ENCODE results near the gene SPATA21.

The SPATA21 gene

DNA sequence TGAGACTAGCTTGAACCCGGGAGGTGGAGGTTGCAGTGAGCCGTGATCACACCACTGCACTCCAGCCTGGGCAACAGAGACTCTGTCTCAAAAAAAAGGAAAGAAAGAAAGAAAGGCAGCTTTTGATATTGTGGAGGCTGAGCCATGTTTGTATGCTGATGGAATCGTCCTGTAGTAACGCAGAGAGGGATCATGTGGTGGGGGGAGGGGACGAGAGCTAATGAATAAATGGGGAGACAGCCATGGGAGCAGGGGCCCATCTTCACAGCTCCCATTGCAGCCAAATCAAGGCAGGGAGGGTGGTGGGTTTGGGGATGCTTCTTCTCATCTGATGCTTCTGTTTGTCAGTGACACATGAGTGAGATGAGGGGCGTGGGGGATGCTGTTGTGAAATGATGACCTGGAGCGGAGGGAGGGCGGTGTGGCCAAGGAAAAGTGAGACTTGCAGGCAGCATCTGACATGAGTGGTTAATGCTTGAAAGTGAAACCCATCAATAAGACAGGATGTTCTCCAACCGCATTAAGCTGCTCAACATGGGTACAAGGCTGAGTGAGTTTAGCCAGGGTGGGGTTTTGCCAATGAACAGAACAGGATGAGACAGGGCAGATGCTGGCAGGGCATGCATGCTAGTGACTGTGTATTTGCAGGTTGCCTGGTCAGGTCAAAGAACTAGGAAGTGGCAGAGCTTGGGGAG, 16.7 kb downstream of the SPATA21 start:
- DNase-seq (ENCODE audit: low read depth in 2 of 2), result peak; percentile 41 to 43

DNA sequence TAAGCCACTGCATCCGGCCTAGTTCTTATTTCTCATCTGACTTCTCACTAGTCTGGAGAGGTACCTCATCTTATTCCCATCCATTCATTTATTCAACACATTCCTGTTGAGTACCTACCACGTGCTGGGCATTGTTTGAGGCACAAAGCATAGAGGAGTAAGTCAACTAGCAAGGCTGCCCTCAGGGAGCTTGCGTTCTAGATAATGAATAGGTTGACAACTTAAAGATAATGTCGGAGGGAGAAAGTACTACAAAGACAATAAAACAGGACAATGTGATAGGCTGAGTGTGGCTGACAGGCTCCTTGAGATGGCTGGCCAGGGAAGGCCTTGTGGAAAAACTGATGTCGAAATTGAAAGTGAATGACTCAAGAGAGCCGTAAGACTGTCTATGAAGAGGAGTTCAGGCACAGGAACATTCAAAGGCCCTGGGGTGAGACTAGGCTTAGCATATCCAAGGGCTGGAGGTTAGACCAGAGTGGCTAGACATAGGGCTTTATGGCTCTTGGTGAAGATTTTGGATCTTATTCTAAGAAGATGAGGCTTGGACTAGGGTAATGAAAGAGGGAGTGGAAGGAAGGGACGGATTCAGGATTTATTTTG, 18.3 kb downstream of the SPATA21 start:
- DNase-seq (ENCODE audit: low read depth in 2 of 2), result no peak

DNA sequence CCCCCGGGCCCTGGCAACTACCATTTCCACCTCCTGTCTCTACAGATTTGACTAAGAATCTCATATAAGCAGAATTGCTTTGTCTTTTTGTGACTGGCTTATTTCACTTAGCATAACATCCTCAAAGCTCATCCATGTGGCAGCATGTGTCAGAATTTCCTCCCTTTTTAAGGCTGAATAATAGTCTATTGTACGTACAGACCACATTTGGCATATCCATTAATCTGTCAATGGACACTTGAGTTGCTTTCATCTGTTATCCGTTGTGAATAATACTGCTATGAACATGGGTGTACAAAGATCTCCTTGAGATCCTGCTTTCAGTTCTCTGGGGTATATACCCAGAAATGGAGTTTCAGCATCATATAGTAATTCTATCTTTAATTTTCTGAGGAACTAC, 24.0 kb downstream of the SPATA21 start:
- DNase-seq (ENCODE audit: low read depth in 2 of 2), result no peak

DNA sequence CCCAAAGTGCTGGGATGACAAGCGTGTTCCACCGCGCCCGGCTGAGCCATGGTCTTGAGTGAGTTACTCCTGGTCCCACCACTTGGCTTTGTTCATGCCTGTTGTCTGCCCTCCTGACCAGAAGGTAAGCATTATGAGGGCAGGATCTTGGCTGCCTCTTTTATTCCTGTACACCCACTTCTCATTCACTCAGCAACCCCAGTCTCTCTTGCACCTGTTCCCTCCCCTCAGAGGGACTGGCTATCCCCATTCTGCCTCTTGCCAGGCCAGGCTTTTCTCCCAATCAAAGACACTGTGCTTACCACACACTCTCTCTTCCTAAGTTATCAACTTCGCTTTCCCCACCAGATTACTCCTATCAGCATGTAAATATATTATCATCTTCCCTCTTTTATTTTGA, 26.4 kb downstream of the SPATA21 start:
- no peak for DNase-seq (ENCODE audit: low read depth in 2 of 2)

DNA sequence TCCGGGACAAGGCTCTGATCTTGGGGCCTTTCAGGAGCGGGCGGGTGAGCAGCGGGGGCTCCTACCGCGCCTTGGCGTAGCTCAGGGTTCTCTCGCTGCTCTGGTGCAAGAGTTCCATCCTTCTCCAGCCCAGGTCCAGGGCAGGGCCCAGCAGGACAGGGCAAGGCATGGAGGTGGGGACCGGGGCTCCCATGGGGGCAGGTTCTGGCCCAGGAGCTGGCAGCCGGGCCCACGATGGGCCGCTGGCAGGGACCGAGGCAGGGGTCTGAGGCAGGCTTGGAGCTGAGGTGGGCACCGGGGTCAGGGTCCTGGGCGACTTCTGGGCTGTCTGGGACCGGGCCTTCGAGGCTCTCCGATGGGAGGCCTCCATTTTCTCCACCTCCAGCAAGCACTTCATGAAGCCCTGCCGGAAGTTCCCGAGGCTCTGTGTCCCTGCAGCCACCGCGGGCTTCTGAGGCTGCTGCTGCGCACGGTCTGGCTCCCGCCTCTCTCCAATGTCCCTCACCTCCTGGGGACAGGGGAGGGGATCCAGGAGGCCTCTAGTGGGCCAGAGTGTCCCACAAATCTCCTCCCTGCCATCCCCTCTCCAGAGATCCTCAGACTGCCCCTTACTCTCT, 27.6 kb downstream of the SPATA21 start:
- no peak for DNase-seq (ENCODE audit: low read depth in 2 of 2)

DNA sequence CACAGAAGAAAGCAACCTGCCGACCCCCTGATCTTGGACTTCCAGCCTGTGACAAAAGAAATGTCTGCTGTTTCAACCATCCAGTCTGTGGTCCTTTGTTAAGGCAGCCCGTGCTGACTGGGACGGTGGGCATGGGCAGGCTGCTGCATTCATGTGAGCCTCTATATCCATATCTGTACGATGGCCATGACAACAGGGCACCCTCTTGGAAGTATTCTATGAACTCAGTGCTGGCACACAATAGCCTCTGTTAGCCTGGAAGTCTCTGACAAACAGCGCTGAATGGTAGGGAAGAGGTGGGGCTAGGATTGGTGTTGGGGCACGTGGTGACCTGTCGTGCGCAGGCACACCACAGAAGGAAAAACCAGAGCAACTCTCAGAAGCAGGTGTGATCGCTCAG, 30.4 kb downstream of the SPATA21 start:
- no peak for DNase-seq (ENCODE audit: low read depth in 2 of 2)

DNA sequence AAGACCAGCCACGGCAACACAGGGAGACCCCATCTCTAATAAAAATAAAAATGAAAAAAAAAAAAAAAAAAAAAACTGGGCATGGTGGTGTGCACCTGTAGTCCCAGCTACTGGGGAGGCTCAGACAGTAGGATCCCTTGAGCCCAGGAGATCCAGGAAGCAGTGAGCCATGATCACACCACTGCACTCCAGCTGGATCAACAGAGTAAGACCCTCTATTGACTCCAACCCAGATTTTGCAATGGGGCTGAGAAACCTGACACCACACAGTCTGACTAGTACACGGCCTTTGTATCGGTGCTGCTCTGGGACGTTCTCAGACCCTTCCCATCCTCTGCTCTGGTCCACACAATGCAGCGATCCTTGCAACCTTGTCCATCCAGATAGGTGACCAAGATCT, 31.8 kb downstream of the SPATA21 start:
- DNase-seq (ENCODE audit: low read depth in 2 of 2), result no peak

DNA sequence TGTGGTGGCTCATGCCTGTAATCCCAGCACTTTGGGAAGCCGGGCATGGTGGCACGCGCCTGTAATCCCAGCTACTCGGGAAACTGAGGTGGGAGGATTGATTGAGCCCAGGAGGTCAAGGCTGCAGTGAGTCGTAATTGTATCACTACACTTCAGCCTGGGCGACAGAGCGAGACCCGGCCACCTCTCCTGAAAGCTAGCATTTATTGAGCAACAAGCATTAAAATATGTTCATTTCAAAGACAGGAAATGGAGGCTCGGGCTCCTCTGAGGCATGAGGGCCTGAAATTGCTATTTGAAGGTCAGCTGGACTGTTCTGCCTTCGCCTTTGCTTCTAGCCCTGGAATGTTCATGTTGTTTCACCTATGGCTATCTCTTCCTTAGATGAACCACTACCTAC, 34.5 kb downstream of the SPATA21 start:
- DNase-seq (ENCODE audit: low read depth in 2 of 2), result no peak

DNA sequence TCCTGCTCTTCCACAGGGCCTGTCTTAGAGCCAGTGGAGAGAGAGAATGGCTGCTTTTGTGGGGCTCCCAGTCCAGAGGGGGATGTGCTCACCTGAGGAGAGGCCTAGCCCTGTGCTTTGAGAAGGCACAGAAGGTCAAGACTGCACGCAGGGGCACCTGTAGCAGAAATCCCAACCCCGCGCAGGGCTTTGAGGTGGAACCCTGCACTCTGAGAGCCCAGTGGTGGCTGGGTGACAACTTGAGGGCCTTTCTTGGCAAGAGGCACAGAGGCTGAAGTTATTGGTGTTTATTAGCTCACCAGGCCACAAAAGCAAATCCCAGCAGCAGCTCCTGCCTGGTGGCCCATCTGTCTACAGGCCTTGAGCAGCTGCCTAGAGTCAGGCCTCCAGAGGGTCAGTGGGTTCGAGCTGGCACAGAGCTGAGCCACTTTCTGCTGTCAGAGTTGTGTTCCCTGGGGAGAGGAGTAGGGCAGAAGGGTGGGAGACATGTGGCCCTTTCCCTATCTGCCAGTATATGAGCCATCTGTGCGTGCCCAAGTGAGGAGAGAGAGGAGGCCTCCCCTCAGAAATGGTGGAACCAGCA, 38.8 kb downstream of the SPATA21 start:
- no peak for DNase-seq (ENCODE audit: low read depth in 2 of 2)

DNA sequence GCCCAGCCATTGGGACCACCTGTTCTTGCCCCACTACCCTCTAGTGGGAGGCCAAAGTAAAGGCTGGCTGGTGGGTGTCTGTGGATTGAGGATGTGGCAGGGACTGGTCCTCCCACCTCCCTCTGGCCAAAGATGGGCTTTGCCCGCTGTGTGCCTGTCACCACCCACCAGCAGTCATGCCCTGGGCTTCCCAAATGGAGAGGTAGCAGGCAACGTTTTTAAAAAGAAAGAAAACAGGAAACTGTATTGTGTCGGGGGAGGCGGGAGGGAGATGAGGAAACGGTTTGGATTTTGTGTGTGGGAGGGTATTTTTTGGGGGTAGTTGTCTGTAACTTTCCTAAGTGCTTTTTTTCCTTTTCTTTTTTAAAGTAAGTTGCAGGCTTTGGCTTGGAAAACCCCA, 40.1 kb downstream of the SPATA21 start:
- DNase-seq (ENCODE audit: low read depth in 2 of 2), result no peak

DNA sequence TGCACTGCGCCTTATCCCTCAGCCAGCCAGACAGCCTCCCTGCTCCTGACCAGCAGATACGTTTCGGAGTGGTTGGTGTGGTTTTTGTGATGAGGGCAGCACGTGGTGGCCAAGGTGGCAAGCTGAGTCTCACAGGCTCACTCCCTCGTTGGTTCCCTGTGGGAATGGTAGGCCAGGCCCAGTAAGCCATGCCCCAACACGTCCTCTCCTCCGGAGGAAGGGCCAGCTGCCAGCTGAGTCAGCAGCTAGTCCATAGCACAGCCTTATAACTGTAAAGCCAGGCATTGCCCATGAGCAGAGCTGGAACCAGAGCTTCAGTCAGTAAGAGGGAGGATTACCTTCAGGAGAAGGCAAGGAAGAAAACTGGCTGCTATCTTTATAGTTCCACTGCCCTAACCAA, 40.6 kb downstream of the SPATA21 start:
- no peak for DNase-seq (ENCODE audit: low read depth in 2 of 2)

DNA sequence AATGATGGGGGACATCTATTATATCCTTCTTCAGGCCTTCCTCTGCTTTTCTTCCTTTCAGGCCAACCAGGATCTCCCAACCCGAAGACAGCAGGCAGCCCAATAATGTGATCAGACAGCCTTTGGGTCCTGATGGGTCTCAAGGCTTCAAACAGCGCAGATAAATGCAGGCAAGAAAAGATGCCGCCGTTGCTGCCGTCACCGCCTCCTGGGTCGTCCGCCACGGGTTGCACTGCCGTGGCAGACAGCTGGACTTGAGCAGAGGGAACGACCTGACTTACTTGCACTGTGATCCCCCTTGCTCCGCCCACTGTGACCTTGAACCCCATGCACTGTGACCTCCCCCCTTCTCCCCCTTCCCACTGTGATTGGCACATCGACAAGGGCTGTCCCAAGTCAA, 42.2 kb downstream of the SPATA21 start:
- no peak for DNase-seq (ENCODE audit: low read depth in 2 of 2)

DNA sequence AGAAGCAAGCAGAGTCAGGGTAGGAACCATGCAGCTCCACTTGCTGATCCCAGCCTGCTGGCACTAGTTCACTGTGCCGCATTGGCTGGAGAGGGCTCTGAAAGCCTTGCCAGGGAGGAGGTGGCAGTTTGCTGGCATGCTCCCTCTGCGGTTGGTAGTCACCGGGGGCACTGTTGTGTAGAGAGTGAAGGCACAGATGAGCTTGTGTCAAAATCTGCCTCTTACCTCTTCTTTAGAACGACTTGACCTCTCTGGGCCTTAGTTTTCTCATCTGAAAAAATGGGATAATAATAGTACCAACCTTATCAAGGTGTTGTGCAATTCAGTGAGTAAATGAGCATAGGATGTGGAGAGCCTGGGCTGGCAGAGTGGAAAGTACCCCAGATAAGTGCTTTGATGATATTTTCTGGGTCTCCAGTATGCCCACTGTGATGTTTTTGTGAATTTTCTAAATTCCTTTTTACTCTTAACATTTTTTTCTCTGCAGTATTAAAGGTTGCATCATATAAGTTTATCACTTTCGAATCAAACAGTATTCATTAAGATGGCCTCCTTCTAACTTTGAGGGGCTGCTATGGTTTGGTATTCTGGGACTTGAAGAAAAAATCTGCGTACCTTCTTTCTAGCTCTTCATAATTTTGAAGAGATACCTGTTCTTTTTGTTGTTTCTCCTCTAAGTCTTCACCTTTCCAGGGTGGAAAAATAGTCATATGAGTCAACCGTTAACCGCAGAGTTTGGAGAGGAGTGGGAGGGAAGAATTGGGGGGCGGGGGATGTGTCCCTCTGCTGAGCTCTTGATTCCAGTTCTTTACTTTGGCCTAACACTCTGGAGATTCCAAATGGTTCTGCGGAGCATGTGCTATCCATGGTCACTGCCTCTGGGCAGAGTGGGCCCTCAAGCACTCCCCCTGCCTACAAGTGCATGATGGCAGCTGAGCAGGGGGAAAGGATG, 43.4 kb downstream of the SPATA21 start:
- no peak for DNase-seq (ENCODE audit: low read depth in 2 of 2)

DNA sequence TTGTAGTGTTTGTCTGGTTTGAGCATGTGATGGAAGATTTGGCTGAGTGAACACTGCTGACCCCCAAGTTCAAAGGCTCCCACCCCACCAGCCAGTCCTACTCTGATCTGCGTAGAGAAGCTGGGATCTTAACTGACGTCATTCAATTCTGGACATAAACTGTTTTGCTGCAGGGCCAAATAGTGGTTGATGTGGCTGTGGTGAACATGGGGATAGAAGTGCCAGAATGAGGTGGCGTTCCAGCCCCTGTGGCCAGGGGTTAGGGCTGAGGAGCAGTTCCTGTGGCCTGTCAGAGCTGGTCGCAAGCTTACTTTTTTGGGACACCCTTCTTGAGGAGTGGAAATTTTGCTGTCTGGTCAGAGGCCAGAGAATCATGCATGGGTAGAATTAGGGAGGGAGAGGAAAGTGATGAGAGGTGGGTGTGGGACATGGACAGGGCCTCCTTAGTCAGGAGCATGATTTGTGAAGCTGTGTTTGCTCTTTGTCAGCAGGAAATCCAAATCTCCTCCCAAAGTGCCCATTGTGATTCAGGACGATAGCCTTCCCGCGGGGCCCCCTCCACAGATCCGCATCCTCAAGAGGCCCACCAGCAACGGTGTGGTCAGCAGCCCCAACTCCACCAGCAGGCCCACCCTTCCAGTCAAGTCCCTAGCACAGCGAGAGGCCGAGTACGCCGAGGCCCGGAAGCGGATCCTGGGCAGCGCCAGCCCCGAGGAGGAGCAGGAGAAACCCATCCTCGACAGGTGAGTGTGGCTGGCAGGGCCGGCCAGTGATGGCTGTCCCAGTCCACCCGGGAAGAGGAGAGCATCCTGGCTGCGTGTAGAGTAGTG, 44.3 kb downstream of the SPATA21 start:
- DNase-seq (ENCODE audit: low read depth in 2 of 2), result no peak

DNA sequence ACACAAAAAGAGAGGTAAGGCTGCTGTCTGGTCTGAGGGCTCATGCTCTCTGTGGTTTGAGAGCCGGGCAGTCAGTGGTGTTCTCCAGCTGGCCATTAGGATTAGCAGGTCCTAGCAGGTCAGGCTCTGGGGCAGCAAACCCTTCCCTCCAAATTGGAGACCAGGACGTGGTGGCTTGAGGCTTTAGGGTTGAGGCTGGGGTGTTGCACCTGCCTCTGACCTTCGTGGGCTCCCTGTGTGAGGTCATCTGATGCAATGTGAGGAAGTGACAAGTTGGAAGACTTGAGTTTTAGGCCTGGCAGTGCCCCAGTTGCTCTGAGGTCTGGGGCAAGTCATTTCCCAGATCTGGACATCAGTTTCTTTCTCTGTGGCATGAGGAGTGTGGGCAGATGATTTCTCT, 45.8 kb downstream of the SPATA21 start:
- DNase-seq (ENCODE audit: low read depth in 2 of 2), result no peak

DNA sequence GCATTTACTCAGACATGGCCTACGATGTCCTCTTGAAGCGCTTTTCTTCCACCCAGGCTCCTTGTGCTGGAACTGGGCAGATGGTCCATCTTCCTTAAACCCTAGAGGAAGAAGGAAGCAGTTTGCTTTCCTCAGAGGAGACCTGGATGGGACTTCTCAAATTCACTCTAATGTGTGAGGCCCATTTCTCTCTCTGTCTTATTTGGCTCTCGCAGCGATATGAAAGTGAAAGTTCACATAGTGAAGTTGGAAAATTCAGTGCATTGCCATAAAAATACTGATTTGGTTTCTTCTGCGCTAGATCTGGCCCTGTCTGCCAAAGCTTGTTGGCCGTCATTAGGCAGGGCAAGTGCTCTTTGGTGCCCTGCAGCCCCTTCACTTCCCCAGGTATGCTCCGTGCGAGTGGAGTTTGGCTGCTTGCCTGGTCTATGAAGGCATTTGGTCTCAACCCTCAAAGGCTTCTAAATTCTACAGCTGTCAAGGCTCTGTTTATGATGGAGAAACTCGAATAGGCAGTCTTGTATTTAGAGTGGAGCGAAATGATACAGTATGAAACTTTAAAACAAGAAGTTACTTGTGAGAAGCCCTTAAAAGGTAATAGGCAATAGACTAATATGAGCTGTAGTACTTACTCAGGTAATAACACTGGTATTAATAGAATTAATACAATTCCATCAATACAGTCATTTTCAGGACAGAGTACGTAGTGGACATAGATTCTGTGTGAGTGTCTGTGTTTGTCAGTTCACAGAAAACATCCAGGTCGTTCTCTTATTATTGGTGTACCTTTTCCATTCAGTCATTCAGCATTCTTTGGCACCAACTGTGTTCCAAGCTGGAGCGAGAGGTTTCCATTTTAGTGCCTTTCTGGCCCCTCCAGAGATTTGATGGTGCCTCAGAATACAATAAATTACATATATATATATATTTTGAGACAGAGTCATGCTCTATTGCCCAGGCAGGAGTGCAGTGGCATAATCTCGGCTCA, 49.7 kb downstream of the SPATA21 start:
- DNase-seq (ENCODE audit: low read depth in 2 of 2), result no peak

DNA sequence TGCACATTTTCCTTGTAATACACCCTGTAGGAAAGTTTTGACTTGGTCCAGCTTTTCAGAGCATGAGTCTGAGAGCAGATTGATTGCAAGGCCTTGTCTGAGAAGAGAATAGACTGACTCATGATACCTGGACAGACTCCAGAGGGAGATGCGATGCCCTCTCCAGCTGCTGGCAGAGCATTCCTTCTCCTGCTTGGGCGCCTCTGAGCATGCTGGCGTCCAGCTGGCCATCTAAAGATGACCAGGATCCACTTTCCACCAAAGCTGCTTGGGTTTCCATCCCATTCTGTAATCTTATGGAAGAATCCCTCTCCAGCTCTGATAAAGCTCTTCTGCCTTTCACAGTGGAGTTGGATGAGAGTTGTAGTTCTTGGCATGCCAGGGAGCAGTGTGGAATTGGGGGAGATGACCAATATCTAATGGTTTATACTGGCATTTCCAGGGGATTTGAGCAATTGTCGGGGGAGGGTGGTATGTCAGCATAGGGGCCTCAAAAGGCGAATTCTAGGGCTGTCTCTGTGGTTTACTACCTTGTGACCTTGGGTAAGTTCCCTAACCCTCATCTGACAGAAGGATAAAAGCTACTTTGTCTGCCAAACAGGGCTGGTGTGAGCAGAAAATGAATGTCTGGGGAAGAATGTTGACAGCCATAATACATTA, 50.6 kb downstream of the SPATA21 start:
- no peak for DNase-seq (ENCODE audit: low read depth in 2 of 2)

DNA sequence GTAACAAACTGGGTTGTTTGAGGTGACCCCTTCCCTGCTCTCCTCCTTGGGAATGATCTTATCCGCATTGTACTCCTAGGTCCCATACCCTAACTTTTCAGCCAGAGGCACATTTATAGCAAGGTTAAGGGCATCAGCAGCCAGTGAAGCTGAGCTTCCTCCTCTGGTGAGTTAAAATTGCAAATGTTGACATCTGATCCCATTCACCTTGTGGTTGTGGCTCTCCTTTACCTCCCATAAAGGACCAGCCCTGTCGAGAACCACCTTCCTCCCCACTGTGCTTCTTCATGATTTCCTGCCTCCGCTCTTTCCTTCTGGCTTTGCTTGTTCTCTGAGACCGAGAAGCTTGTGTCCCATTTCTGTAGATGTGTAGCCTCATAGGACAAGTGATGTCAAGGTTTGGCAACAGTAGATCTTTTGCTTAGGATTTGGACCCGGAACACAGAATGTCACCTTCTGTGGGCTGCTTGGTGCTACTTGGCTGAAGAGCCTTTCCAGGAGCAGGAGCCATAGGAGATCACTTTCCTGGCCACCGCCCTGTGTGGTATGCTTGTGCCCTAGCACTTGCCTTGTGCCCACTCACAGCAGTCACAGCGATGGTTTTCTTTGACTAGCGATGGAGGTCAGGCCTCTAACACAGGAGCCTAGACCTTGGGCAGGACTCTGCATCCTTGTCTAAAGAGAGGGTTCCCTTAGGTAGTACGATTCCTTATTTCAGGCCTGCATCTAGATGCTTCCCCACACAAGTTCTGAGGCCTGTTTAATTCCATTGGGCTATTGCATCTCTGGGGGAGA, 51.4 kb downstream of the SPATA21 start:
- no peak for DNase-seq (ENCODE audit: low read depth in 2 of 2)

All from stimulated activated CD8-positive, alpha-beta memory T cell treated with anti-CD3 and anti-CD28 coated beads, Interleukin-7, amount 100 ng/mL, for 4 hours (primary cell).